Dermis blood vessel endothelial cell (primary cell): ENCODE results near the gene CNKSR3. TPM values are rescaled to one million over a fixed set of nuclear protein-coding genes. Genes with fewer than 3 reads are reported as not detected.

Experiments
- DNase-seq: peaks from one replicate; pipeline ENCODE4 v3.0.0; 2010
- total RNA-seq: library from RNA; depleted of rRNA; stranded (reverse); fragments of >200 nt; gene quantifications from 2 replicates; pipeline ENCODE4 v1.2.3, GENCODE V29; 2014

The CNKSR3 gene
- total RNA-seq, 1 donor from 2014 or later, result 12.1 TPM

DNA sequence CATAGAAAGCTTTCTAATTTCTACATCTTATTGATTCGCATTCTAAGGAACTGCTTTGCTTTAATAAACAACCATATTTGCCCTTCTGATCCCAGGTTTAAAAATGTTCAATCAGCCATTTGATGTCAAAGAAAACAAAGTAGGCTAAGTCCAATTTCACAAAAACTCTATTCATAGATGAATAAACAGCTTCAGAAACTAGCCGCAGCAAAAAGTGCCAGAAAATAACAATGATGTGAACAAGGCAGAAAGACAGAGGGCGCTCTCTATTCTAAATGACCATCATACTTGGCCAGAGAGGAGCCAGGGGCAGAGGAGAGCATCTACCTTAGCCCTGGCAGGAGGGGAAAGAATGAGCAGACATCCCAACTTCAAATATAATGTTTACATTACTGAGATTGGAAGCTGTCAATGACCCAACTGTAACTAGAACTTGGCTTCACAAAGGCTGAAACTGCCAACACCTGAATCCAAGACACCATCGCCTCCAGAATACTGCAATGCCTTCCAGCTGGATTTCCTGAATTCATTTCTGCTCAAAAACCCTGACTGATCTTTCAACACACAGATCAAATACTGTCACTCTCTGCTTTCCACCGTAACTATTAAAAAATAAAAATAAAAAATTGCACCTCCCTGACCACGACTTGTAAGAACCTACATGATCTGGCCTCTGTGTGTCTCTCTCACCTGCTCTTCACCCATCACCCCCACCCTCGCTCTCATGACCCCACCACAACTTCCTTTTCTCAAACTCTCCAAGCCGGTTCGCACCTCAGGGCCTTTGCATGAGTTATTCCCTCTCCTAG lies 9.5 kb downstream of the CNKSR3 start:
- peak; percentile 71 for DNase-seq

DNA sequence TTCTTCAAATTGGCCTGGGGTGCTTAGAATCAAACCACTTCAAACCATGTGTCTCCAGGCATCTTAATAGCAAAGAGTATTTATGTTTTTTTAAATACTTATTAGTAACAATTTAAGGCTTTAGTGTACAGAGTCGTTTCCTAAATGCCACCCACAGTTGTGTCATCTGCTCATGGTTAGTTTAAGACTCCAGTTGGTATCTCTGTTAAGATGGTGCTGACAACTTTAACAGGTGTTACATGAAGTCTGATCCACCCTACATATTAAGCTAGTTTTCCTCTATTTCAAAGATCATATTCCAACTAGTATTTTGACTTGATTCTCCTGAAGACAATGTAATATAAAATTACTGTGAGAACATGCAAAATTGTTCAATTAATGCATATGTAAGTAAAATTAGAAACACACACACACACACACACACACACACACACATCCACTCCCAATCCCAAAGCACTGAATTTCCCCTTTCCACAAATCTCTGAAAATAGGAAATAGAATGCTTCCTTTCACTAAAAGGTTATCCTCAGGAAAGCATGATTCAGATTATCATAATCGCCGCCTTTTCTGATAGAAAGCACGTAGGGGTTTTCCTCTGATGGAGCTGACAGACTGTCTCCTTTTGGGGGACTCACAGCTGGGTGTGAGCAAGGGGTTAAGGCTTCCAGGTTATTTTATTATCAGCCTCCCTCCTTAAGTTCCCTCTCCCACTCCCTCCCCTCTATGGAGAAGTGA lies 10.5 kb downstream of the CNKSR3 start:
- DNase-seq, result peak; percentile 80

DNA sequence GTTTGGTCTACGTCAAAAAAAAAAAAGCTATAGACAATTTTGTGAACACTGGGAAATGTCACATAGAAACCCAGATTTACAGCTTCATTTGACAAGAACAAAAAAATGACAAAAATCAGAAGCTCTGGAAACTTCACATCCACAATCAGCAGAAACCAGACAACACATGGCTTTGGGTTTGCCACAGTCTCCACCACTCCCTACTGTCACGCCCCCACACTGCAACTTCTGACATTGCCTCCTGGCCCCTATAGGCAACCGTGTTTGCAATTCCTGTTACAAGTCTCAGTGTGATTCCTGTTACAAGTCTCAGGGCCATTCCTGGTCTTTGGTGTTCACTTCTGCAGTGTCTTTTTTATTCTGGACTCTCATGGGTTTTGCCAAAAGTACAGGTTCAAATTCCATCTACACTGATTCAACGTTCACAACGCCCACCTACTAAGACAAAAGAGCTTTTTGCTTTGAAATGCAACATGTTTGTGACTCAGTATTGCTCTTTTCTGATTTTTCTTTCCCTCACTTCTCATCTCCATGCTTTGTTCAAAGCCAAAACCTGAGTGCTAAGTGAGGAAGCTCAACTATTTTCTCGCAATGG lies 12.0 kb downstream of the CNKSR3 start:
- DNase-seq, result no peak

DNA sequence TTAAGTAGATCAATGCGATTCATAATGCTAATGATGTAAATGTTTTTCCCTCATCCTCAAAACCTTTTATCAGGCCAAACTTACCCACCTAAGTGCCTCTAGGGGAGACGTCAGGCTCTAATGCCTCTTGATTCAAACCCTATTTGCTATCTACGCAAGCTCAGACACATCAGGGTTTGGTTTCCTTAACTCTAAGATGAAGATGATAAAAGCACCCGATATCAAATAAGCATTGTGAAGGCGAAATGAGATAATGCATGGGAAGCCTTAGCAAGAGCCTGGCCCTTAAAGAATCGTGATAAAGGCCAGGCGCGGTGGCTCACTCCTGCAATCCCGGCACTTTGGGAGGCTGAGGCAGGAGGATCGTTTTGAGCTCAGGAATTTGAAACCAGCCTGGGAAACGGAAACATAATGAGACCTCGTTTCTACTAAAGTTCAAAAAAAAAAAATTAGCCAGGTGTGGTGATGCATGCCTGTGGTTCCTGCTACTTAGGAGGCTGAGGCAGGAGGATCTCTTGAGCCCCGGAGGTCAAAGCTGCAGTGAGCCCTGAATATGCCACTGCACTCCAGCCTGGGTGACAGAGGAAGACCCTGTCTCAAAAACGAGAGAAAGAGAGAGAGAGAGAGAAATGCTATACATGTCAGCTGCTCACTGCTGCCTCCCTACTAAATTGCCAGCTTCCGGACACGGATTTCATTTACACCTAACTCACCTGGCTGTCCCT lies 13.5 kb downstream of the CNKSR3 start:
- no peak for DNase-seq

DNA sequence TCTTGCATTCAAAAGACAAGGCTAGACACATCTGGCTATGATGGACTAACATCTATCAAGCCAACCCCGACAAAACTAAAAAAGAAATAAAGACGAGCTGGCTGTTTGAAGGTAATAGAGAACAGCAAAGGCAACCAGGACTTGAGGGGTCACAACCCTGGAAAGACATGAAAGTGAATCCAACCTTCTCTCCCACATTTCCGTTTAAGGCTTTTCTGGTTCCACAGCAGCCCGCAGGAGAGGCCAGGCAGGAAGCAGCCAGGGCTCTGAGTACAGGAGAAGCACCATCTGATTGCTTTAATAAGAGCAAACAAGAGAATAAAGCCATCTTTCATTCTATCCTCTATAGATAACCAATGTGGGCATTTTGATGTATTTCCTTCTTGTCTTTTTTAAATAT lies 14.3 kb downstream of the CNKSR3 start:
- no peak for DNase-seq

DNA sequence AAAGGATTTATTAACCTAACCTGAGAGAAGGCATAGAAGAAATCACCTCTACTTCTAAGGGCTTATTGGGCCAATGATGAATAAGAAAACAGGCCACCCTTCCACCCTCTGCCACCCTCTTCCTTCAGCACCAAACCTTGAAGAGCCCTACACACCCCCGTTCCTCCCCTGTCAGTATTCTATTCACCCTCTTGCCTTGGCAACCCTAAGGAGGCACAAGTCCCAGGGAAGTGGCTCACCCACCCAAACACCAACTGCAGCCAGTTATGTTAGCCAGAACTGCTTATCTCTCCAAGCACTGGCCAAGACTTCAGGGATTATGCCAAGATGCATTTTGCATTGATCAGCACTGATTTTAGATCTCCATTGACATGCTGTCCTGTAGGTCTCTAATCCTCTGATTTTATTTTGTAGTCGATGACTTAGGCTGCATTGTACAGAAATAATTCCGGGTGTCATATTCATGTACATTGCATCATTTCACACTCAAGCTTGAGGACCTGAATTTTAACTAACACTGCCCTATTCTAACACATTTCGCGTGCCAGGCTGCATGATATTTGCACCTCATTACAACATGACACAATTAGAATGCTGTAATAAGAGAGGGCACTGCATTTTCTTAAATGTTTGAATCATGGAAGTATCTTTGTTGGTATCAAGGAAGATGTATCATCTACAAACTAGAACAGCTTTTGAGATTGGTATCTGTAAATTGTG lies 15.7 kb downstream of the CNKSR3 start:
- DNase-seq, result no peak

DNA sequence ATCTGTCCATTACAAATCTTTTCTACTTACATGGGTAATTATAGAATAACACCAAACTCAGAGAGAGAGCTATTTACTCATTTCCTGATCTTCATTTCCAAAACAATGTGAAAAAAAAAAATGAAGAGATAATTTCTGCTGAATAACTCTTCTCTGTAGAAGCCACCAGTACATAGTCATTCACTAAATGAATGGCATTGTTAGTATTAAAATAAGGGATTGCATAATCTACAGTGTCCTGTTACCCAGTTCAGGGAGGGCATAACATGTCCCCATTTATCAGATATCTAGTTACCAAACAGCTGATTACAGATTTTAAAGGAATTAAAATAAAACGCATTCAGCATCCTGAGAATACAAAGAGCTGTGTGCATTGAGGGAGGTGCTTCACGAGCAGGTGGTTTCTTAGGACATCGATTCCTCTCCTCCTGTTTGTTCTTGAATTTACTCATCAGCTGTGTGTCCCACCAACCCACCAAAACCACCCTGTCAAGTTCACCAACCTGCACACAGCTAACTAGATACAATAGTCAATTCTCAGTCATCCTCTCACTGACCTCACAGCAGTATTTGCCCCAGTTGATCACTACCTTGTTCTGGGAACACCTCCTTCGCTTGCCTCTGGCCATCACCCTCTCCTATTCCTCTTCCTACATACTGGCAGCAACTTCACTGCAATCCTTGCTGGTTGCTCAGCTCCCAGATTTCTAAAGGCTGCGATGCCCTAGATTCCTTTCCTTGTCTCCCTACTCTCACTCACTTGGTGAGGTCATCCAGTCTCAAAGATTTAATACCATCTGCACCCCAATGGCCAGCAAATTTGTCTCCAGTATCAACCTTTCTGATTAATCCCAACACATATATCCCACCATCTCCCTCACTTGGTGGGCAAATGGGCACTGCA lies 18.7 kb downstream of the CNKSR3 start:
- DNase-seq, result no peak

DNA sequence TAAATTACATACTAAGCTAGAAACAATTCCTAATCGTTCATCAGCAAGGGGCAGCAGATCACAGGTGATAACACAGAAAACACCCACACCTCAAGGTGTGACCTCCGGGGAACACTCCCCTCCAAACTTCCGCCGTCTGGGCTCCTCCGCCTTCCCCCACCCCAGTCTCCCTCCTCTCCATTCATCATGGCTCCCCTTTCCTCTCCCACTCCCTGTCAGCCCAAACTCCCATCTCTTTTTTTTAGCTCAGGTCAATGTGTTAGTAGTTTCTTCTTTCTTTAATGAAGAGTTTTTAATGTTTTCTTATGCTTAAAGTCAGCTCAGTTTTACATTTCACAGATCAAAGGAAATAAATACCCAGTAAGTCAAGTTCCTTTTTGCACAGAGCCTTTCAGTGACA lies 20.7 kb downstream of the CNKSR3 start:
- DNase-seq, result no peak

DNA sequence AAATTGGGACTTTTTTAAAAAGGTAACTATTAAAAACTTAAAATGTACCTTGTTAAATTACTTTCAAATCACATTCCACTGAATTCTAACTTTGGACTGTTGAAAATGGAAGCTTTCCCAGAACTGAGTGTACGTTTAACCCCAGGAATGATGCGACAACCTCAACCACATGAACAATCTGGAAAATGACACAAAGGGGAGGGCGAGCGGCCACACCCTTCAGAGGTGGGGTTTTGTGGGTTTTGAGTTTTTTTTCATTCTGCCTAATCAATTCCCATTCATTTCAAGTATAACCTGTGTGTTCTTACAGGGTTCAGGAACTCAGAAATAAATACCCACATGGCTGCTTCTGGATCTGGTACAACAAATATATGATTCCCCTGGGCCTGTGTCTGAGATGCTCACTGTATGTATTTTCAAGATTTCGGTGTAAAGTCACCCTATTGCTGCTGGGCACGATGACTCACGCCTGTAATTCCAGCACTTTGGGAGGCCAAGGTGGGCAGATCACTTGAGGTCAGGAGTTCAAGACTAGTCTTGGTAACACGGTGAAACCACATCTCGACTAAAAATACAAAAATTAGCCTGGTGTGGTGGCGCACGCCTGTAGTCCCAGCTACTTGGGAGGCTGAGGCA lies 21.6 kb downstream of the CNKSR3 start:
- no peak for DNase-seq

DNA sequence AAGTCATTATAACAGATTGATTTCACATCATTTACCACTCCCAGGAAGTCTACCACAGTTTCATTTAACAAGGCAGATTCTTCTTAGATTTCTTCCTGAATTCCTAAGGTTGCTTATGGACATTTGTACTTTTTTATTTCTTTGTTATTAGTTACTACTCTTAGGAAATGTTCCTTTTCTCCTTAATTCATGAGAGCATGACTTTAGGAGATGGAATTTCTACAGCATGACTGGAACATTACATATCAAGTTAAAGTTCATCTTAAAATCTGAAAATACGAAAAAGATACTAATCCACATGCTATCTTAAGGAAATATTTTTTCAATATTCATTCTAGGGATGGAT lies 22.3 kb downstream of the CNKSR3 start:
- no peak for DNase-seq

DNA sequence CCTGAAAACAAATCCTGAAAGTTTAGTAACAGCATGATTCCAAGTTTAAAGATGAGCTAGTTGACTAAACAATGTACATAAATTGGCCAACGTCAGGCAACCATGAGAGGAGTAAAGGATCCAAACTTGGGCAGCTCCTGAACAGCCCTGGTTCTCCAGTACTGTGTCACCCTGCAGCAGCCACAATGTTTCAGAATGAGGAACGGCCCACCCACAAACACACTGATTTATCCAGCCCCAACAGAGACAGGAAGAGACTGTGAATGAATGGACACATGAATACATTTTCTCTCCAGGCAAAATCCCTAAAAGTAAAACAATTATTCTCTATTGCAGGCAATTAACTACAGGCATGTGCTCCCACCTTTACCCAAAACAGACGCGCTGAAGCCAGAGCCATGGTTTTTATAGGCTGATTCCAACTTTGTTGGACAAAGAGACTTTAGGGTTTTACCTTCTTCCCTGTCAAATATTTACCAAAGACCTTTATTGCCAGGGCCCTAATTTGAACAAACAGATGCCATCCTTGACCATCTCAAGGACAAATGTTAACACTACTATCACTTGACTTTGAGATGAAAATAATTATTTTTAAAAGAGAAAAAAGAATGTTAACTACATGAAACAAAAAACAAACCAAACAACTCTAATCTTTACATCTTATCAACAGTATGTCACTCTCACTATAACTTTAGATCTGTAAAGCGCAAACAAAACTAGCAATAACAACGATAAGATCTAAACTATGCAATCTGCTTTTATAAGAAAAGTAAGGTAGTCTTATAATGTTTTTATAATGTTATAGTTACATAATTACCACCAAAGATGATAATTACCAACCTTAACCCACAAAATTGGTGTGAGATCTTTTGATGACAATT lies 22.9 kb downstream of the CNKSR3 start:
- DNase-seq, result peak; percentile 55

DNA sequence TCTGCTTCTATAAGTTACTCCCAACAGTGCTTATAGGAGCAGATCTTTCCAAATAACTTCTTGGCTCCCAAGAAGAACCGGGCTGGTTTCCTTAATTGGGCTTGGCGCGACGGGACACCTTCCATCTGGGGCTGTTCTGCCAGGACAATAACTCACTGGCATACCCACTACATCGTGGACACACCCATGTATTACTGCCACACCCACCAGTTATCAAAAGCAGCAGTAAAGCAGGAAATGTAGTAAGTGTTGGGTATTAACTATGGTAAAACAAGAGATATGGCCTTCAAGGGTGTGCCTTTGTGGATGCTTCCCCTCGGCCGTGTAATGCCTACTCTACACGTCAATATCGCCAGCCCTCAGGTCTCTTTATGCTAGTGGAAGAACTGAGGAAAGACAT lies 24.7 kb downstream of the CNKSR3 start:
- DNase-seq, result no peak

DNA sequence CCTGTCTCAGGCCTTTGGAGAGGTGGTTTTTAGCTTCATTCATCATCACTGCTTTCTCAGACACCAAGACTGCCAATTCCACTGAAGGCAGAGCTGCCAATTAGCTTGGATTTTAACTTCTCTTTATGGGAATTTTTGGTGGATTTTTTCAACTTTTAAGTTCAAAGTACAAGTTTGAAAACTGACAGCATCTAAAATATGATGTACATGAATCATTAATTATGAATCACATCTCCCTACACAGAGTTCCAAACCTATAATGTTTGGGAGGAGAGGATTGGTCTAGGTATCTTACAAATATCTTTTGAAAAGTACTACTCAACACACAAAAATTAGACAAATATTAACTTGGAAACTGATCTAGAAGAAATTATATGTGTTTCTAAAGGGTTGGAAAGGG lies 25.5 kb downstream of the CNKSR3 start:
- DNase-seq, result no peak

DNA sequence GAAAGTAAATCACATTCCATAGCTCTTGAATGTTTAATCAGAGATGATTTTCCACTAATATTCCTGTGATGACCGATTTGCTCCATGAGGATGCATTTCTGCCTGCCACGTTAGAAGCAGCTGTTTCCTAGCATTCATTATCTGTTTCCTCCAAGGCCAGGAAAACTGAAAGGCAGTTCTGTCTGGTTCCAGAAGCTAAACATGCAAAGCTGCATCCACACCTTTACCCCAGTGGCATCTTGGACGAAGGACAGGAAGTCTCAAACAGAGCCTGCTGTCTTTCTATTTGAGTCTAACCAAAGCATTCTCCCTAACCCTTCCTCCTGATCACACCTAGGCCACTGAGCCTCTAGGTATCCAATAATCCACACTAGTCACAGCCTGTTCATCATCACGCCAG lies 27.6 kb downstream of the CNKSR3 start:
- DNase-seq, result peak; percentile 98

DNA sequence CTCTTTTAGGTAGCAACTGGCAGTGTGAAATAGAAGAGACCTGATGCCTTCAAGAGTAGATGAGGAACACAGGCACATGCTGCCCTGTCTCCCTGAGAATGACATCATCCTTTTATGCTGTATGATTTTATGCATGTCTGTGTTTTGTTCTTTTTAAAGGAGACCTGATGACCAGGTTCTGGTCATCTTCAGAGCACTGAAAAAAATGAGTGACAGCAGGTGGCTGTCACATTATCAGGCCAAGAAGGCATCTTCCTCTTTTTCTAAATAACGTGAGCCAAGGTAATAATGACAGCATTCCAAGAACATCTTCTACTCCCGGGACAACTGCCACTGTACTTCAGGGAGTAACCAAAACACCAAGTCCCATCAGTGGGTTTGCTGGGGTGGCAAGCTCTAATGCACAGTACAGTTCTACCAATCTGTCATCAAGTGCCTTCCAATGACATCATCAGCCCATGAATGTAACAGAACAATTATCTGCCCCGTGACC lies 28.9 kb downstream of the CNKSR3 start:
- DNase-seq, result peak; percentile 53

DNA sequence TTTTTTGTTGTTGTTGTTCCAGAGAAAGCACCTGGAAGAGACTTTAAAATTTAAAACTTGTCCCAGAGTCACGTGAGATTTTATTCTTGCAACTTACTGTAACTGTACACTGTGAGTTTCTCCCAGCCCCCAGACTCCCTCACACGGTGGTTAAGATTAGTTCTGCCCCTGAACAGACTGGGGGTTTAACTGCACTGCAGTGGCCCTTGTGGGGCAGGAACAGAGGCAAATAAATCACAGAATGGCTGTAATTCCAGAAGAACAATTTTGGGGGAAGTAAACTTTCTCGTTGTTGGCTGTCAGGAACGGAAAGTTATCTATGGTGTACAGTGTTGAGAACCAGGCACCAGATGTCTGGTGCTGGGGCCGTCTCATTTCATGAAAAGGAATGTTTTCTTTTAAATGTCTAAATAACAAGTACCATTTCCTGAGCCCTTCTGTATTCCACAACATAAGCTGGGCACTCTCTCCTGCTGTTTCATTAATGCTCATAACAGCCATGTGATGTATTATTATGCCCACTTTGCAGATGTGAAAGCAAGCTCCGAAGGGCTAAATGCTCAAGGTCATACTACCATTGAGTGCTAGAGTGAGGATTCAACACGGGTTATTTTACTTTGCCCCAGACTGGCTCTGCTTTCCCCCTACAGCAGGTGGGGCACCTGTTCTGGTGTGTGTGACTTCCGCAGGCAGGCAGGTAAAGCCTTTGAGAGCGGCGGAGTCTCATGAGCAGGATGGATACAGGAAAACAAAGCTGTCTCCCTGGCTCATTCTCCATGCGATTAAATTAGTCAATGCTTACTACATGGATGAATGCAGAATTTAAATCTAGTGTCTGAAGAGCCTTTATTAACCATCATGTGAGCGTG lies 30.5 kb downstream of the CNKSR3 start:
- peak; percentile 49 for DNase-seq

DNA sequence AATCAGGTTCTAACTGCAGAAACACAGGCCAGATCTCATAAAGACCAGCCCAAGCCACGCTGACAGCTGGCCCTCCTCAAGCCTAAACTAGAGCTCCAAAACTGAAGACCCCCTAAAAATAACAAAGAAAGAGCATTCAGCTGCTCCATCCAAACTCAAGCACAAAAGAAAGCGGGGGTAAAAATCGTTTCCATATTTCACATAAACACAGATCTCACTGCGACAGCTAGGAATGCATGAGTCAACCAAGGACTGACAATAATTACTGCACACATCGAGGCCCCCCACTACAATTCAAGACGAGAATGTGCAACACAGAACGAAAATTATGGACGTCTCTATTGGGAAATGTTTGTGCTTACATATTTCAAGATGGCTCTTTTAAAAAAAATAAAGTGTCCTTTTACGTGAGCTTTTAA lies 31.1 kb downstream of the CNKSR3 start:
- peak; percentile 74 for DNase-seq

DNA sequence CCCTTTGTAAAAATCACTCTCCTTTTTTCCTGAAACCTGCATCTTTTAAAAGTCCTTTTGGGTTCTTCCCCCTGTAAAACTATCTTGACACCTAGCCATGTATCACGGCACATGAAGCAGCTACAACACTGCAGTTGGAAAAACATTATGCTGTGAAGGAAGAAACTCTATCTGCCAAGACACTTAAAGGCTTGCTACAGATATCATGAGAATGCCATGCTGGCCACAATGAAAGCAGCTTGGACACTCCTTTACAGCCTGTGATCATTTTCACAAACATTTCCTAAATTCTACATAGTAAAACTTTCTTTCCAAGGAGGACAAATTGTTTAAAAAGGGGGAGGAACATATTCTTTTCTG lies 31.8 kb downstream of the CNKSR3 start:
- DNase-seq, result no peak
